ENCODE measurements around the gene RBBP6. TPM values are rescaled to one million over a fixed set of nuclear protein-coding genes. Genes with fewer than 3 reads are reported as not detected.

RBBP6 gene
- total RNA-seq, 1 donor from 2014 or later, result 38.5 TPM

DNA sequence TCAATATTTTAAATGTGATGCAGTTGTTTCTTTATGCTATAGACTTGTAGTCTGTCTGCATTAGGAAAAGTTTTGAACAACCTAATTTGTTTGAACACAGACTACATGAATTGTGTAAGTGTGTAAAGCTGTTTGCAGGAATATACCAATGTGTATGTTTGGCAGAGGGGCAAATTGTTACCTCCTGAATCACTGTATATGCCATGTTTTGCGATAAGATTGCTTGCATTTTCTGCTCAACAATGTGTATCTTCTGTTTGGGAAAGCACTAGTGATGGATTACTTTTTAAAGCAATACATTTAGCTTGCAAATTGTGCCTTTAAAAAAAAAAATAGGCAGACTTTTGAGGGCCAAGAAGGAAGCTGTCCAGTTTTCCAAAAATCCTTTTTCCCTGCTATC is 14.6 kb downstream of the RBBP6 start:
- DNase-seq (ENCODE audit: extremely low spot score in 2 of 2), result no peak
- H3K9me3 ChIP-seq, result no peaks in the 10 kb centered on the region
- peaks cover 0 to 28% of the 10 kb centered on the region in 2 donors for H3K36me3 ChIP-seq
- H3K27ac ChIP-seq, result no peak overlapping the region
- no peak overlapping the region for H3K4me3 ChIP-seq
- H3K27me3 ChIP-seq, result no peaks in the 10 kb centered on the region
- intact Hi-C loops (cut with DNase I), result no loop called here
- peaks cover 14% of the 10 kb centered on the region for H3K4me1 ChIP-seq
- no peak for TF ChIP-seq POLR2A (IDR thresholded peaks at IDR 0.05)
- TF ChIP-seq, protein P1, sequence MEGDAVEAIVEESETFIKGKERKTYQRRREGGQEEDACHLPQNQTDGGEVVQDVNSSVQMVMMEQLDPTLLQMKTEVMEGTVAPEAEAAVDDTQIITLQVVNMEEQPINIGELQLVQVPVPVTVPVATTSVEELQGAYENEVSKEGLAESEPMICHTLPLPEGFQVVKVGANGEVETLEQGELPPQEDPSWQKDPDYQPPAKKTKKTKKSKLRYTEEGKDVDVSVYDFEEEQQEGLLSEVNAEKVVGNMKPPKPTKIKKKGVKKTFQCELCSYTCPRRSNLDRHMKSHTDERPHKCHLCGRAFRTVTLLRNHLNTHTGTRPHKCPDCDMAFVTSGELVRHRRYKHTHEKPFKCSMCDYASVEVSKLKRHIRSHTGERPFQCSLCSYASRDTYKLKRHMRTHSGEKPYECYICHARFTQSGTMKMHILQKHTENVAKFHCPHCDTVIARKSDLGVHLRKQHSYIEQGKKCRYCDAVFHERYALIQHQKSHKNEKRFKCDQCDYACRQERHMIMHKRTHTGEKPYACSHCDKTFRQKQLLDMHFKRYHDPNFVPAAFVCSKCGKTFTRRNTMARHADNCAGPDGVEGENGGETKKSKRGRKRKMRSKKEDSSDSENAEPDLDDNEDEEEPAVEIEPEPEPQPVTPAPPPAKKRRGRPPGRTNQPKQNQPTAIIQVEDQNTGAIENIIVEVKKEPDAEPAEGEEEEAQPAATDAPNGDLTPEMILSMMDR (IDR thresholded peaks at IDR 0.05), result no peak
- TF ChIP-seq POLR2AphosphoS5 (IDR thresholded peaks at IDR 0.05; ENCODE audit: insufficient read depth in 1 of 2, low read depth in 1 of 2), result no peak

DNA sequence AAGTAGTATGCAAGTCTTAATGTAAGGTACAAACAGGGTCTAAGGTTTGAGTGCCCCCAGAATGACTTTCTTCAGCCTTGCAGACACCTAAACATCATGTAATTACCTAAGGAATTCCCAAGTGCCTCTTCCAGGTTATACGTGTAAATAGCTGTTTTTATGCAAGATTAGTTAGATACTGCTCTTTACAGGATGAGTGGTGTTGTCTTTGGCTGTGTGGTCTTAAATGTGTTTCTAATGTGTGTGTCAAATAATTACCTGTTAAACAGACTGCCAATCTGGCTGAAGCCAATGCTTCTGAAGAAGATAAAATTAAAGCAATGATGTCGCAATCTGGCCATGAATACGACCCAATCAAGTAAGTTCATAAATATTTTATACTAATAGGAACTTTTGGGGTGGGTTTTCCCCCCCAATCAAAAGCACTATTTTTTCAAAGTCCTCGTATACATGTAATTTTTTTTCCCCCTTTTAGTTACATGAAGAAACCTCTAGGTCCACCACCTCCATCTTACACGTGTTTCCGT is 16.0 kb downstream of the RBBP6 start:
- Histone ChIP-seq H3K4me1 (peaks cover 5% of the 10 kb centered on the region), H3K27me3 (no peaks in the 10 kb centered on the region), H3K27ac (no peak overlapping the region), H3K36me3 (peaks cover 0 to 29% of the 10 kb centered on the region in 2 donors), H3K4me3 (no peak overlapping the region), H3K9me3 (no peaks in the 10 kb centered on the region)
- intact Hi-C loops (cut with DNase I), result no loop called here
- TF ChIP-seq POLR2A (IDR thresholded peaks at IDR 0.05) (no peak), POLR2AphosphoS5 (IDR thresholded peaks at IDR 0.05; ENCODE audit: insufficient read depth in 1 of 2, low read depth in 1 of 2) (no peak)
- TF ChIP-seq, protein P1 (IDR thresholded peaks at IDR 0.05), result no peak
- DNase-seq (ENCODE audit: extremely low spot score in 2 of 2), result no peak

DNA sequence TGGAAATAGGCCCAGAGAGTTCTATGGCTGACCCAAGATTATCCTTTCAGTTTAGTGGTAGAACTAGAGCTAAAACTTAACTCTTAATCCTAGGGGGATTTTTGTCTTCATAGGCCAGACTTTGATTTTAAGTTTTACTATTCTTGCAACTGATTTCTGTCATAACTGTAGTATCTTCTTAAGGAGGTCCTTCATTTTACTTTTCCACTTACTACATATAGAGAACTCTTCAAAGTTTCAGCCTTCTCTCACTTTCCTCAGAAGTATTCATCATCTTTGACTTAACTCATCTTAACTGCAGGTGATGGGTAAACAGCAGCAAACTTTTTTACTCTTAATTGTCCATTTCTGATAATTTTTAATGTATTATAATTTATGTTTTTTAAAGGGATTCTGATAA is 23.4 kb downstream of the RBBP6 start:
- intact Hi-C loops (cut with DNase I), result no loop called here
- H3K4me3 ChIP-seq, result no peak overlapping the region
- peaks cover 7 to 78% of the 10 kb centered on the region in 2 donors for H3K36me3 ChIP-seq
- H3K27me3 ChIP-seq, result no peaks in the 10 kb centered on the region
- TF ChIP-seq, protein P1 (IDR thresholded peaks at IDR 0.05), result no peak
- TF ChIP-seq POLR2A (IDR thresholded peaks at IDR 0.05) (no peak), POLR2AphosphoS5 (IDR thresholded peaks at IDR 0.05; ENCODE audit: insufficient read depth in 1 of 2, low read depth in 1 of 2) (no peak)
- no peaks in the 10 kb centered on the region for H3K4me1 ChIP-seq
- no peak for DNase-seq (ENCODE audit: extremely low spot score in 2 of 2)
- H3K27ac ChIP-seq, result no peak overlapping the region
- no peaks in the 10 kb centered on the region for H3K9me3 ChIP-seq

DNA sequence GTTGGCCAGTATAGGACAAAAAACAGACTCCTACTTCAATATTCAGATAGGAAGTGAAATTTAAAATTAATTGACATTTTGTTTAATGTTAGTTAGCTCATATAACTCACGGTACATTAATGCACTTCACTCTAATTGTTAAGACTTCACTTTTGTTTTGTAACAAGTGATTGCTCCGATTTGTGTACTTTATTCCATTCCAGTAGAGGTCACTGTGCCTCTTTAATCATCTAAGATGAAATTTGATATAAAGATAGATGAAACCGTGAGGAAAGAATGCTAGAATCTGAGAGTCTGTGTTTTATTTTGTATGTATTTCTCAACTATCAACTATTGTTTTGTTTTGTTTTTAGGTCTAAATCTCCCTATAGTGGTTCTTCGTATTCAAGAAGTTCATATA is 29.0 kb downstream of the RBBP6 start:
- H3K27ac ChIP-seq, result no peak overlapping the region
- no peaks in the 10 kb centered on the region for H3K4me1 ChIP-seq
- no peaks in the 10 kb centered on the region for H3K27me3 ChIP-seq
- no peak for TF ChIP-seq POLR2AphosphoS5 (IDR thresholded peaks at IDR 0.05; ENCODE audit: insufficient read depth in 1 of 2, low read depth in 1 of 2)
- no peak for TF ChIP-seq POLR2A (IDR thresholded peaks at IDR 0.05)
- TF ChIP-seq, protein P1 (IDR thresholded peaks at IDR 0.05), result peak in 1 of 3 experiments; percentile 10
- DNase-seq (ENCODE audit: extremely low spot score in 2 of 2), result no peak
- intact Hi-C loops (cut with DNase I), result no loop called here
- H3K4me3 ChIP-seq, result no peak overlapping the region
- no peaks in the 10 kb centered on the region for H3K9me3 ChIP-seq
- peaks cover 7 to 84% of the 10 kb centered on the region in 2 donors for H3K36me3 ChIP-seq

DNA sequence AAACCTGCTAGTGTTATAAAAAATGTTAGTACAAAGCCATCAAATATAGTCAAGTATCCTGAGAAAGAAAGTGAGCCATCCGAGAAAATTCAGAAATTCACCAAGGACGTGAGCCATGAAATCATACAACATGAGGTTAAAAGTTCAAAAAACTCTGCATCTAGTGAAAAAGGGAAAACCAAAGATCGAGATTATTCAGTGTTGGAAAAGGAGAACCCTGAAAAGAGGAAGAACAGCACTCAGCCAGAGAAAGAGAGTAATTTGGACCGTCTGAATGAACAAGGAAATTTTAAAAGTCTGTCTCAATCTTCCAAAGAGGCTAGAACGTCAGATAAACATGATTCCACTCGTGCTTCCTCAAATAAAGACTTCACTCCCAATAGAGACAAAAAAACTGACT is 31.7 kb downstream of the RBBP6 start:
- no peak overlapping the region for H3K27ac ChIP-seq
- no peak for DNase-seq (ENCODE audit: extremely low spot score in 2 of 2)
- intact Hi-C loops (cut with DNase I), result no loop called here
- no peaks in the 10 kb centered on the region for H3K27me3 ChIP-seq
- no peak overlapping the region for H3K4me3 ChIP-seq
- H3K4me1 ChIP-seq, result no peaks in the 10 kb centered on the region
- no peaks in the 10 kb centered on the region for H3K9me3 ChIP-seq
- H3K36me3 ChIP-seq, result peaks cover 7 to 57% of the 10 kb centered on the region in 2 donors
- TF ChIP-seq, protein P1 (IDR thresholded peaks at IDR 0.05), result no peak
- TF ChIP-seq POLR2A (IDR thresholded peaks at IDR 0.05) (no peak), POLR2AphosphoS5 (IDR thresholded peaks at IDR 0.05; ENCODE audit: insufficient read depth in 1 of 2, low read depth in 1 of 2) (no peak)
